ENCODE results near the gene TACC2.
A peak's percentile ranks its signal among the peaks of the same experiment; 100 is the strongest.

Gene TACC2

DNA sequence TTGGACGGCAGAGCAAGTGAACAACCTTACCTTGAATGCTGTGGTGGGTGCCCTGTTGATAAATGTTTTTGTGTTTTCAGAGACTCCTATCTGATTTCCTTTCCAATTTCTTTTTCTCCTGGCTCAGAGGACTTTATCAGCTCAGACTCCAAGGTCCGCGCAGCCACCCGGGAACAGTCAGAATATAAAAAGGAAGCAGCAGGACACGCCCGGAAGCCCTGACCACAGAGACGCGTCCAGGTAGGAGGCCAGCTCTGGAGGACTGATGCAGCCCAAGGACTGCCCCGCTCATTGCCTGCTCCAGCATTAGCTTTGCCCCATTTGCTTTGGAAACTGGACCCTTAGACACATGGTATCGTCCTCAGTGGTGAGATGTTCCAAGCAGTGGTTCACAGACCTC, 61.3 kb downstream of the TACC2 start:
- Histone ChIP-seq H3K27ac (no peak overlapping the region), H3K27me3 (ENCODE audit: insufficient read depth, low read depth, severe bottlenecking) (no peaks in the 10 kb centered on the region), H3K9me3 (ENCODE audit: severe bottlenecking) (no peaks in the 10 kb centered on the region), H3K36me3 (no peaks in the 10 kb centered on the region), H3K4me3 (ENCODE audit: low read depth, low read length) (no peak overlapping the region)
- TF ChIP-seq, protein P1, sequence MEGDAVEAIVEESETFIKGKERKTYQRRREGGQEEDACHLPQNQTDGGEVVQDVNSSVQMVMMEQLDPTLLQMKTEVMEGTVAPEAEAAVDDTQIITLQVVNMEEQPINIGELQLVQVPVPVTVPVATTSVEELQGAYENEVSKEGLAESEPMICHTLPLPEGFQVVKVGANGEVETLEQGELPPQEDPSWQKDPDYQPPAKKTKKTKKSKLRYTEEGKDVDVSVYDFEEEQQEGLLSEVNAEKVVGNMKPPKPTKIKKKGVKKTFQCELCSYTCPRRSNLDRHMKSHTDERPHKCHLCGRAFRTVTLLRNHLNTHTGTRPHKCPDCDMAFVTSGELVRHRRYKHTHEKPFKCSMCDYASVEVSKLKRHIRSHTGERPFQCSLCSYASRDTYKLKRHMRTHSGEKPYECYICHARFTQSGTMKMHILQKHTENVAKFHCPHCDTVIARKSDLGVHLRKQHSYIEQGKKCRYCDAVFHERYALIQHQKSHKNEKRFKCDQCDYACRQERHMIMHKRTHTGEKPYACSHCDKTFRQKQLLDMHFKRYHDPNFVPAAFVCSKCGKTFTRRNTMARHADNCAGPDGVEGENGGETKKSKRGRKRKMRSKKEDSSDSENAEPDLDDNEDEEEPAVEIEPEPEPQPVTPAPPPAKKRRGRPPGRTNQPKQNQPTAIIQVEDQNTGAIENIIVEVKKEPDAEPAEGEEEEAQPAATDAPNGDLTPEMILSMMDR (IDR thresholded peaks at IDR 0.05; ENCODE audit: low read depth, low read length), result no peak
- DNase-seq, result no peak

DNA sequence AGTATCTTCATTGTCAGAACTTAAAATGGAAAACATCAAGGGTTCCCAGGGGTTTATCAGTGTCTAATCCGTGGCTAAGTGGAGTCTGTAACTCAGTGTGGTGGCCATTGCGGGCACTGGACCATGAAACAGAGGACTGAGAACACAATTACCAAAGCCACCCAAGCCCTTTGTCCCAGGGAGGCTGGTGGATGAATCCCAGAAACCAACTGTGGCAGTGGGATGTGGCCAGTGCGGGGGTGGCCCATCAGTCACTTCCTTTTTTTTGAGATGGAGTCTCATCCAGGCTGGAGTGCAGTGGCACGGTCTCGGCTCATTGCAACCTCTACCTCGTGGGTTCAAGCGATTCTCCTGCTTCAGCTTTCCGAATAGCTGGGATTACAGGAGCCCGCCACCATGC, 61.8 kb downstream of the TACC2 start:
- Histone ChIP-seq H3K4me3 (ENCODE audit: low read depth, low read length) (no peak overlapping the region), H3K9me3 (ENCODE audit: severe bottlenecking) (no peaks in the 10 kb centered on the region), H3K36me3 (no peaks in the 10 kb centered on the region), H3K27me3 (ENCODE audit: insufficient read depth, low read depth, severe bottlenecking) (no peaks in the 10 kb centered on the region), H3K27ac (no peak overlapping the region)
- TF ChIP-seq, protein P1 (IDR thresholded peaks at IDR 0.05; ENCODE audit: low read depth, low read length), result no peak
- no peak for DNase-seq

DNA sequence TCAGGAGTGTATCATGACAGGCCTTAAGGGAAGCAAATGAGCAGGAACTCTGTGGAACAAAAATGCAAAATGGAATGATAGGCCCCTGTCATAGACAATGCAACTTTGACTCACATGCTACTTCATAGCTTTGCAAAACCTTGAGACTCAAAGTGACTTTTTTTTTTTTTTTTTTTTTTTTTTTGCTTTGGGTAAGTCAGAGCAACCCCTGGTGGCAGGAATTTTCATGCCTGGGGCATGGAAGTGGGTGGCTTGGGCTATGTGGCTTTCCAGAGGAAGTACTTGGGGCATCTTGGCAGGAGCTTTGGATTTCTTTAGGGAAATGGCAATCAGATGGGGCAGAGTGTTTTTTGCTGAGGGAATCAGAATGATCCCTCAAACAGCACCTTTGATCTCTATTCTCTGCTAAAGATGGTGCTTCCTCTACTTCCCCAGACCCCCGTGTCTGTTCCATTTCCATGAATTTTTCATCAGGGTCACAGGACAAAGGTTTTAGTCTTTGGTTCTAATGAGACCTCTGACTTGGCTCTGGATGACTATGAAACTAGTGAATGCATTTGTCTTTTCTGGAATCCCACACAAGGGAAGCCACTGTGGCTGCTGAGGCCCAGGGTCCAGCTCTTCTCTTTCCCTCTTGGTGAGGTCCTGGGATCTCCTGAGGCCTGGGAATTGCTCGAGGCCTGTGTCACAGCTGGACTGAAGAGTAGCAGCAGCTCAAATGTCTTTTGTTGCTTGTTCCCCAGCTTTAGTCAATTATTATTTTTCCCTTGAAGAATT, 62.8 kb downstream of the TACC2 start:
- no peaks in the 10 kb centered on the region for H3K27me3 ChIP-seq (ENCODE audit: insufficient read depth, low read depth, severe bottlenecking)
- DNase-seq, result peak; percentile 60
- H3K9me3 ChIP-seq (ENCODE audit: severe bottlenecking), result no peaks in the 10 kb centered on the region
- no peaks in the 10 kb centered on the region for H3K36me3 ChIP-seq
- no peak overlapping the region for H3K27ac ChIP-seq
- TF ChIP-seq, protein P1 (IDR thresholded peaks at IDR 0.05; ENCODE audit: low read depth, low read length), result peak; percentile 73
- no peak overlapping the region for H3K4me3 ChIP-seq (ENCODE audit: low read depth, low read length)

DNA sequence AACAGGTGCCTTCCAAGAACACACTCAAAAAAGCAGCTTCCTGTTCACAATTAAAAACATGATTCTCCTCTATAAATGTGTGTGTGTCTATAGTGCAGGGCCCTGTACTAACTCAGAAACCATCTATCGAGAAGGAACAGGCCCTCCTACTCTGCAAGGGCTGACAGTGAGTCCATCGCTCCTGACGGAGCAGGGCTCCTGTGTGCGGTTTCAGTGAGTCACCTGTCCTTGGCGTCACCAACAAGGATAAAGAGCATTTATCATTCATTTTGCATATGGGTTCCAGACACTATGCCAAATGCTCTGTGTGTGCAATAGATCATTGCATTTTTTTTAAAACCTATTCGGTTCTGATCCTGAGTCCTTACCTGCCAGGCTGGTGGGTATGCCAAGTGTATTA, 63.7 kb downstream of the TACC2 start:
- Histone ChIP-seq H3K27me3 (ENCODE audit: insufficient read depth, low read depth, severe bottlenecking) (no peaks in the 10 kb centered on the region), H3K36me3 (no peaks in the 10 kb centered on the region), H3K27ac (no peak overlapping the region), H3K9me3 (ENCODE audit: severe bottlenecking) (no peaks in the 10 kb centered on the region), H3K4me3 (ENCODE audit: low read depth, low read length) (no peak overlapping the region)
- TF ChIP-seq, protein P1 (IDR thresholded peaks at IDR 0.05; ENCODE audit: low read depth, low read length), result no peak
- no peak for DNase-seq

DNA sequence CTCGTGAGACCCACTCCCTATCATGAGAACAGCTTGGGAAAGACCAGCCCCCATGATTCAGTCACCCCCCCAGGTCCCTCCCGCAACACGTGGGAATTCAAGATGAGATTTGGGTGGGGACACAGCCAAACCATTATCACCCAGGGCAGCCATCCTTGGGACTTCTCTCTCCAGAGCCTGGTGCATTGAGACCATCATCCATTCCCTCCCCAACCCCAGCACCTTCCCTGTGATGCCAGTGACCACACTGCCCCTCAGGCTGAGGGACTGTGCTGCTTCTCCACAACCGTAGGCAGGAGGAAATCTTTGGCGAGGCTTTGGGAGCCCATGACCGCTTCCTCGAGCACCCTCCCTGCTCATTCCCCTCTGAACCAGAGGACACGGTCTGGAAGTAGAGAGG, 64.4 kb downstream of the TACC2 start:
- Histone ChIP-seq H3K4me3 (ENCODE audit: low read depth, low read length) (no peak overlapping the region), H3K27me3 (ENCODE audit: insufficient read depth, low read depth, severe bottlenecking) (no peaks in the 10 kb centered on the region), H3K27ac (no peak overlapping the region), H3K36me3 (no peaks in the 10 kb centered on the region), H3K9me3 (ENCODE audit: severe bottlenecking) (no peaks in the 10 kb centered on the region)
- DNase-seq, result no peak
- TF ChIP-seq, protein P1 (IDR thresholded peaks at IDR 0.05; ENCODE audit: low read depth, low read length), result no peak
